Psoas muscle (tissue), 8 donors: ENCODE data around the gene AGAP2. TPM values are rescaled to one million over a fixed set of nuclear protein-coding genes. Genes with fewer than 3 reads are reported as not detected.

Source experiments
- ATAC-seq, 4 donors: fragments of 200-7000 bp; cut with Tn5 transposase; one replicate each; pipeline ENCODE4 v1.9.1; 2020; ENCODE audit warnings: moderate library complexity in 3 of 4, mild to moderate bottlenecking in 2 of 4
- DNase-seq, 2 donors: peaks; one replicate each; pipeline ENCODE4 v3.0.0-alpha.2; 2020
- H3K27ac ChIP-seq: fragments of 200-600 bp; one replicate; pipeline ENCODE4 v1.8.0; 2022
- H3K27me3 ChIP-seq, 3 donors: fragments of 200-600 bp in 1 of 3; one replicate each; pipeline versions ENCODE4 v1.6.1 to v1.8.0; 2013 to 2022; ENCODE audit warnings: low read length in 2 of 3, mild to moderate bottlenecking in 2 of 3, moderate library complexity in 1 of 3; ENCODE audit not compliant: insufficient read depth in 3 of 3
- H3K36me3 ChIP-seq, 2 donors: fragments of 200-600 bp in 1 of 2; one replicate each; pipeline versions ENCODE4 v1.6.1 to v1.8.0; 2013 to 2022; ENCODE audit warnings: low read depth in 1 of 2, mild to moderate bottlenecking in 1 of 2, moderate library complexity in 1 of 2; ENCODE audit not compliant: insufficient read depth in 1 of 2
- H3K4me1 ChIP-seq: fragments of 200-600 bp; one replicate; pipeline ENCODE4 v1.8.0; 2022
- H3K4me3 ChIP-seq: fragments of 200-600 bp; one replicate; pipeline ENCODE4 v1.8.0; 2022; ENCODE audit warnings: mild to moderate bottlenecking
- H3K9me3 ChIP-seq: fragments of 200-600 bp; one replicate; pipeline ENCODE4 v1.8.0; 2022
- WGBS, 3 donors: extraction: QIAGEN DNeasy Blood & Tissue Kit; methylation state at CpG; one replicate each; pipeline versions ENCODE4 v1.1.6 to v1.1.7; 2013; 5-methylcytosine and 5-hydroxymethylcytosine counted together
- intact Hi-C, 2 donors: fragments of 100-400 bp; cut with DNase I; formaldehyde crosslinking; loops; one replicate each; pipeline versions ENCODE4 v1.11.0 to v1.14.2; 2022
- polyA plus RNA-seq, 3 donors: library from polyadenylated mRNA; stranded (reverse); fragments of 200-250 nt; gene quantifications; one replicate each; pipeline ENCODE4 v1.2.3, GENCODE V29; 2013
- total RNA-seq, 4 donors: library from RNA; stranded (reverse); fragmentation: NEBNext Ultra II Directional in 2 of 4; extraction: Animal tissue kit (Norgen Biotek cat#: 25700) in 2 of 4; gene quantifications; one replicate each; pipeline versions ENCODE4 v1.2.1 to v1.2.4, GENCODE V29; 2021 to 2023
- TF ChIP-seq, protein P1 (sequence below): fragments of 200-600 bp; IDR thresholded peaks from one replicate; pipeline ENCODE4 v1.8.0; 2022; ENCODE audit warnings: antibody characterized with exemption
- donor health status: healthy with polysubstance abuse.
- donor health status: DM: no; HTN: no; CAD: no; lungs with moderate emphysema.
- donor health status: Bipolar disorder and iron deficiency.
- donor health status: healthy.
- donor health status: DM: yes; HTN: yes; CAD: no.
- donor health status: DM: no; HTN: no; CAD: no.
- donor health status: DM: no; HTN: no; CAD: no.
- donor health status: DM: yes; HTN: yes; CAD: no.

The AGAP2 gene
- total and polyA plus RNA-seq, 7 donors, result 2.5 to 9.6 (median 3.9) TPM

DNA sequence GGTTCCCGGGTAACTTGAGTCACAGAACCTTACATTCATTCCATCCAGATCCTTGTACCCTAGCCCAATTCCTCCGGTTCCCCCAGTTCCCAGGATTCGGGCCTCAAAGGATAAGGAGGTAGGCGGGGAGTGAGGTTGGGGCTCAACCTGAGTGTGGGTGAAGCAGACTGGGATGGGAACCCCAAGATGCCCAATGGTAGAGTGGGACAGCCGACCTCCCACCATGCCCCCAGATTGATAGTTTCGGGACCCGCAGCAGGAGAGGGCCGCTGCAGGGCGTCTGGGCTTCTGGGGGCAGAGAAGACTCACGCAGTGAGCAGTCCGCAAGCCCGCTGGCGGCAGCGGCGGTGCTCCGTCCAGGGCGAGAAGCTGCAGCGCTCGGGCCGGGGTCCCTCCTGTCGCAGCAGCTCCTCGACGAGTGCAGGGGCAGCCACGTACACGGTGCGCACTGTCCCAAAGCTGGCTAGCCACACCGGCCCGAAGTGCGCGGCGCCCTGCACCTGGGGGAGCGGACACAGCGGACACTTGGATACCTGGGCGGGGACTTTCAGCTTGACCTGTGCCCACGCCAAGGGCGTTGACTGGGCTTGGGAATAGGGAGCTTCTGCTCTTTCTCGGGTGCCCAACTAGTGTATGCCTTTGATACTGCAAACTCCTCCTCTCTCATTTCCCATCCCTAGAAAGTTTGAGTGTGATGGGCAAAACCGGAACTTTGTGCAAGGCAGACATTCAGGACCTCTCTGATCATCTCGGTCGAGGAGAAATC, 27.3 kb upstream of the AGAP2 start:
- H3K27me3 ChIP-seq, result peaks cover 0 to 54% (median 29%) of the 10 kb centered on the region in 3 donors
- 3 to 4% (median 4%) methylated on average over 40 of the region's 40 CpGs for WGBS, 3 donors
- peak overlapping the region; percentile 51 for H3K4me3 ChIP-seq
- ATAC-seq (peak; percentile 9 to 41 (median 21)), DNase-seq (no peak)
- H3K9me3 ChIP-seq, result no peaks in the 10 kb centered on the region
- TF ChIP-seq, protein P1, sequence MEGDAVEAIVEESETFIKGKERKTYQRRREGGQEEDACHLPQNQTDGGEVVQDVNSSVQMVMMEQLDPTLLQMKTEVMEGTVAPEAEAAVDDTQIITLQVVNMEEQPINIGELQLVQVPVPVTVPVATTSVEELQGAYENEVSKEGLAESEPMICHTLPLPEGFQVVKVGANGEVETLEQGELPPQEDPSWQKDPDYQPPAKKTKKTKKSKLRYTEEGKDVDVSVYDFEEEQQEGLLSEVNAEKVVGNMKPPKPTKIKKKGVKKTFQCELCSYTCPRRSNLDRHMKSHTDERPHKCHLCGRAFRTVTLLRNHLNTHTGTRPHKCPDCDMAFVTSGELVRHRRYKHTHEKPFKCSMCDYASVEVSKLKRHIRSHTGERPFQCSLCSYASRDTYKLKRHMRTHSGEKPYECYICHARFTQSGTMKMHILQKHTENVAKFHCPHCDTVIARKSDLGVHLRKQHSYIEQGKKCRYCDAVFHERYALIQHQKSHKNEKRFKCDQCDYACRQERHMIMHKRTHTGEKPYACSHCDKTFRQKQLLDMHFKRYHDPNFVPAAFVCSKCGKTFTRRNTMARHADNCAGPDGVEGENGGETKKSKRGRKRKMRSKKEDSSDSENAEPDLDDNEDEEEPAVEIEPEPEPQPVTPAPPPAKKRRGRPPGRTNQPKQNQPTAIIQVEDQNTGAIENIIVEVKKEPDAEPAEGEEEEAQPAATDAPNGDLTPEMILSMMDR, result no peak
- no peak overlapping the region for H3K27ac ChIP-seq
- peaks cover 7 to 33% of the 10 kb centered on the region in 2 donors for H3K36me3 ChIP-seq
- intact Hi-C loops, result no loop called here
- H3K4me1 ChIP-seq, result peaks cover 19% of the 10 kb centered on the region

DNA sequence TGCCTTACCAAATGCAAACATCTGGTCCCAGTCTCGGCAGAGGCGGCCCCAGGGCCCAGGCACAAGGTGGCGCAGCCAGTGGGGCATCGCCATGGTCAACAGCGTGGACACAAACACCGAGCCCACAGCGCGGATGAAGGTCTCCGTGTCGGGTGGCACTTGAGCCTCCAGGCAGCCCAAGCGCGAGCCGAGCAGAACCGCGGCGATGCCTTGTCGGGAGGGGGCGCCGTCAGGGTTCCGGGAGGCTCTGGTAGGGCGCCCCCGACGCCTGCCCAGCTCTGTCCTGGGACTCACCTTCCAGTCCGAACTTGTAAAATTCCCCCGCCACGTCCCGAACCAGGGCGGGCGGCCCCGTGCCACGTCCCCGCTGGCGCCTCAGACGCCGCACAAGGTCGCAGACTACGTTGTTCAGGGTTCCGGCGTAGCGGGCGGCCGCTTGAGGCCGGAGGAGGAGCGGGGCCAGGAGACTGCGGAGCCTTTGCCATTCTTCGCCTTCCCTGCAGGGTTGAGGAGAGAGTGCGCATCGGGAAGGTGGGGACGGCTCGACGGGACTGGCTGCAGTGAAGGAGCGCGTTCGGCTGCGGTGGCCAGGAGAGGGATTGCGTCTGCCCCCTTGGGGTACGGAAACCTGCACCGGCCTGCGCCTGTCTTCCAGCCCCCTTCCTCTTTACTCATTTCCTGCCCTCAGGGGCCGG, 26.6 kb upstream of the AGAP2 start:
- TF ChIP-seq, protein P1, result no peak
- WGBS, 3 donors, result 1 to 2% (median 1%) methylated on average over 51 to 60 of the region's 60 CpGs
- Histone ChIP-seq H3K36me3 (peaks cover 7 to 25% of the 10 kb centered on the region in 2 donors), H3K9me3 (no peaks in the 10 kb centered on the region), H3K4me3 (peak overlapping the region; percentile 51), H3K4me1 (peaks cover 18% of the 10 kb centered on the region), H3K27me3 (peaks cover 0 to 54% (median 29%) of the 10 kb centered on the region in 3 donors), H3K27ac (no peak overlapping the region)
- intact Hi-C loops, result no loop called here
- ATAC-seq (peak; percentile 34 to 62 (median 44)), DNase-seq (peak; percentile 38 to 63)

DNA sequence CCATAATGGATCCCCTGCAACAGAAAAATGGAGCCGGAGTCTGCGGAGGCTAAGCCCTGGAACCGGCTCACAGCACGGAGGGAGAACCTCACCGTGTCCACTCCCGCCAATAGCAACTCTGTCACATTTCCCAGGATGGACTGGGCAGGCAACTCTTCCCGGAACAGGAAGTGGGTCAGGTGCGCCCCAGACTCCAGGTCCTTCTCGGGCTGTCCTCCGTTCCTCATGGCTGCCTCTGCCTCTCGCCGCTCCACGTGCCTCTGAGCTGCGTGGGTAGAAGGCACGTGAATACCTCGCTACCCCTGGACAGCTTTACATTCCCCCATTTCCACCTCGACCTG, 26.1 kb upstream of the AGAP2 start:
- Histone ChIP-seq H3K4me3 (peak overlapping the region; percentile 51), H3K36me3 (peaks cover 3 to 20% of the 10 kb centered on the region in 2 donors), H3K4me1 (peaks cover 18% of the 10 kb centered on the region), H3K27ac (no peak overlapping the region), H3K9me3 (no peaks in the 10 kb centered on the region), H3K27me3 (peaks cover 0 to 54% (median 29%) of the 10 kb centered on the region in 3 donors)
- TF ChIP-seq, protein P1, result no peak
- DNase-seq (no peak), ATAC-seq (no peak)
- WGBS, 3 donors, result 19 to 21% (median 20%) methylated on average over 15 to 17 of the region's 17 CpGs
- intact Hi-C loops, result no loop called here

DNA sequence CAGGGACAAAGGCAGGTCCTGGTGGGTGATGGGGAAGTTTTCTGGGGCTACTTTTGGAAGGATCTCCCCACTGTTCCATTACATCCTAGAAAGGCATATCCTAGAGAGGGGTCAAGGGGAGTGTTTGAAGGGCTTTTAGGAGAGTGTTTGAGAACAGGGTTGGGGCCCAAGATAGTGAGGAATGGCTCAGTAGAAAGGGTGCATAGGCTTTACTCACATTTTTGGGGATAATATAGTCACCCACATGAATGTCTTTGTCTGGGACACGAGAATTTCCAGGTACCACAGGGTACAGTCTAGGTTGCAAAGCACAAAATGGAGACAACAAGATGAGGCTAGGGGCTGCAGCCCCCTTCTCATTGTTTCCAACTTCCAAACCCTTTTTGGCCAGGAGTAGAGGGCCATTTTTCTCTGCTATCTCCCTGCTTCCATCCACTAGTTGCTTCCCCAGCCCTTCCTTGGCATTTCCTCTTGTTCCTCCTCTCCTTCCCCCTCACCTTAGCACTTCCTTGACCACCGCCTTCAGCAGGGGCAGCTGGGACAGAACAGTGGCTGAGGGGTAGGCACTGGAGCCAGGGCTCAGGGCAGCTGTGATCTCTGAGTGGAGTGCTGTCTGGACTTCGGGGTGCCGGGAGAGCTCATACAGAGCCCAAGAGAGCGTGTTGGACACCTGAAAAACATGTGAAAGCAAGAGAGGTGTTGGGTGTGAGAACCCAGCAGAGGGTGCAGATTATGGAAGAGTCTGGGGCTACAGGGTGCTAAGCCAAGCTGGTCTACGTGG, 25.5 kb upstream of the AGAP2 start:
- Histone ChIP-seq H3K36me3 (peaks cover 0 to 16% of the 10 kb centered on the region in 2 donors), H3K4me3 (no peak overlapping the region), H3K4me1 (peaks cover 18% of the 10 kb centered on the region), H3K9me3 (no peaks in the 10 kb centered on the region), H3K27me3 (peaks cover 0 to 54% (median 29%) of the 10 kb centered on the region in 3 donors), H3K27ac (no peak overlapping the region)
- ATAC-seq (no peak), DNase-seq (no peak)
- intact Hi-C loops, result no loop called here
- TF ChIP-seq, protein P1, result no peak
- WGBS, 3 donors, result 65 to 75% (median 73%) methylated on average over 6 of the region's 6 CpGs
